DOHH2 (cell line): ENCODE results near the gene PCSK9.

Experiments used
- H3F3A ChIP-seq: fragments of 200-600 bp; sonication (generic), shearing (Covaris generic); 2 replicates; pipeline ENCODE4 v1.6.0; 2016; ENCODE audit warnings: antibody characterized with exemption, mild to moderate bottlenecking; ENCODE audit not compliant: control insufficient read depth, insufficient read depth
- H3K27ac ChIP-seq: fragments of 200-600 bp; sonication (generic); 2 replicates; pipeline ENCODE4 v1.5.1; 2014; ENCODE audit warnings: low read depth, mild to moderate bottlenecking, low read length, moderate library complexity
- H3K27me3 ChIP-seq: fragments of 200-600 bp; sonication (generic); 2 replicates; pipeline ENCODE4 v1.6.1; 2014; ENCODE audit warnings: mild to moderate bottlenecking, low read length, mixed read lengths; ENCODE audit not compliant: control insufficient read depth
- H3K36me3 ChIP-seq: fragments of 200-600 bp; sonication (generic); 2 replicates; pipeline ENCODE4 v1.6.1; 2014; ENCODE audit warnings: mild to moderate bottlenecking, low read length, moderate library complexity, mixed read lengths; ENCODE audit not compliant: control insufficient read depth
- H3K4me1 ChIP-seq: fragments of 200-600 bp; sonication (generic); 2 replicates; pipeline ENCODE4 v1.6.1; 2014; ENCODE audit warnings: mild to moderate bottlenecking, low read length, mixed read lengths; ENCODE audit not compliant: control insufficient read depth
- H3K4me2 ChIP-seq: fragments of 200-600 bp; sonication (generic); 2 replicates; pipeline ENCODE4 v1.6.0; 2014; ENCODE audit warnings: mild to moderate bottlenecking, low read length, moderate library complexity
- H3K4me3 ChIP-seq: fragments of 200-600 bp; sonication (generic); 2 replicates; pipeline ENCODE4 v1.5.1; 2014; ENCODE audit warnings: mild to moderate bottlenecking, low read length, mixed read lengths
- H3K79me2 ChIP-seq: fragments of 200-600 bp; sonication (generic); 2 replicates; pipeline ENCODE4 v1.6.1; 2014; ENCODE audit warnings: mild to moderate bottlenecking, low read length, mixed read lengths; ENCODE audit not compliant: control insufficient read depth
- H3K9me2 ChIP-seq: fragments of 200-600 bp; sonication (generic); replicated peaks from 2 replicates; pipeline ENCODE4 v1.6.1; 2014; ENCODE audit warnings: mild to moderate bottlenecking, low read length, mixed read lengths; ENCODE audit not compliant: control insufficient read depth
- H3K9me3 ChIP-seq: fragments of 200-600 bp; sonication (generic); 2 replicates; pipeline ENCODE4 v1.6.1; 2014; ENCODE audit warnings: antibody characterized with exemption, low read length, mixed read lengths; ENCODE audit not compliant: control insufficient read depth, insufficient read depth
- H4K20me1 ChIP-seq: fragments of 200-600 bp; sonication (generic); 2 replicates; pipeline ENCODE4 v1.6.0; 2014; ENCODE audit warnings: low read depth, mild to moderate bottlenecking, antibody characterized with exemption, low read length, moderate library complexity; ENCODE audit not compliant: control insufficient read depth, insufficient read depth
- EZH2phosphoT487 ChIP-seq: fragments of 200-600 bp; sonication (generic); IDR thresholded peaks from 2 replicates; pipeline ENCODE4 v1.6.1; 2017; ENCODE audit warnings: borderline replicate concordance, mild to moderate bottlenecking, antibody characterized with exemption, low read length, moderate library complexity, mixed read lengths
- TF ChIP-seq, protein P1 (sequence below): fragments of 200-600 bp; sonication (generic); IDR thresholded peaks from one replicate; pipeline ENCODE4 v1.5.1; 2014; ENCODE audit warnings: antibody characterized with exemption, mild to moderate bottlenecking, low read depth, low read length; ENCODE audit not compliant: poor library complexity, severe bottlenecking

The PCSK9 gene

DNA sequence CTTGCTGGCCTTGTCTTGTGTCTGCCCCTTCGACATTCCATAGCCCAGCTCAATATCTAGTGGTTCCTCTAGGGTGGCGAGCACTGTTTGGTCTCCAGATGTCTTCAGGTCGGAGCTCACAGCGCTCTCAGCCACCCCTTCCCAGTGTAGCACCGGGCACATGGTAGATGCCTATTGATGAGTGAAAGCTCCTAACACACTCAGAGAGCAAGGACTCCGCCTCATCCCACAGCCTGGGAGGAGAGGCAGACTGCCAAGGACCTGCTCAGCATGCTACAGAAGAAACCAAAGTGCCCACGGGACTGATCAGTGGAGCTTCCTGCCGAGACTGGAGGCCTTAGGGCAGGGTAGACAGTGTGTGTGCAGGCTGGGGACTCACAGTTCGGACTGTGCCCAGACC is 10.9 kb downstream of the PCSK9 start:
- H4K20me1 ChIP-seq: no peaks in the 10 kb centered on the region
- no peaks in the 10 kb centered on the region for H3K36me3 ChIP-seq
- H3K79me2 ChIP-seq: no peaks in the 10 kb centered on the region
- no peak overlapping the region for H3K4me2 ChIP-seq
- no peaks in the 10 kb centered on the region for H3F3A ChIP-seq
- no peak overlapping the region for H3K4me3 ChIP-seq
- no peak overlapping the region for H3K27ac ChIP-seq
- H3K9me2 ChIP-seq: no peaks in the 10 kb centered on the region
- no peaks in the 10 kb centered on the region for H3K27me3 ChIP-seq
- H3K4me1 ChIP-seq: no peaks in the 10 kb centered on the region
- no peaks in the 10 kb centered on the region for H3K9me3 ChIP-seq
- no peak for TF ChIP-seq EZH2phosphoT487
- TF ChIP-seq, protein P1, sequence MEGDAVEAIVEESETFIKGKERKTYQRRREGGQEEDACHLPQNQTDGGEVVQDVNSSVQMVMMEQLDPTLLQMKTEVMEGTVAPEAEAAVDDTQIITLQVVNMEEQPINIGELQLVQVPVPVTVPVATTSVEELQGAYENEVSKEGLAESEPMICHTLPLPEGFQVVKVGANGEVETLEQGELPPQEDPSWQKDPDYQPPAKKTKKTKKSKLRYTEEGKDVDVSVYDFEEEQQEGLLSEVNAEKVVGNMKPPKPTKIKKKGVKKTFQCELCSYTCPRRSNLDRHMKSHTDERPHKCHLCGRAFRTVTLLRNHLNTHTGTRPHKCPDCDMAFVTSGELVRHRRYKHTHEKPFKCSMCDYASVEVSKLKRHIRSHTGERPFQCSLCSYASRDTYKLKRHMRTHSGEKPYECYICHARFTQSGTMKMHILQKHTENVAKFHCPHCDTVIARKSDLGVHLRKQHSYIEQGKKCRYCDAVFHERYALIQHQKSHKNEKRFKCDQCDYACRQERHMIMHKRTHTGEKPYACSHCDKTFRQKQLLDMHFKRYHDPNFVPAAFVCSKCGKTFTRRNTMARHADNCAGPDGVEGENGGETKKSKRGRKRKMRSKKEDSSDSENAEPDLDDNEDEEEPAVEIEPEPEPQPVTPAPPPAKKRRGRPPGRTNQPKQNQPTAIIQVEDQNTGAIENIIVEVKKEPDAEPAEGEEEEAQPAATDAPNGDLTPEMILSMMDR: no peak

DNA sequence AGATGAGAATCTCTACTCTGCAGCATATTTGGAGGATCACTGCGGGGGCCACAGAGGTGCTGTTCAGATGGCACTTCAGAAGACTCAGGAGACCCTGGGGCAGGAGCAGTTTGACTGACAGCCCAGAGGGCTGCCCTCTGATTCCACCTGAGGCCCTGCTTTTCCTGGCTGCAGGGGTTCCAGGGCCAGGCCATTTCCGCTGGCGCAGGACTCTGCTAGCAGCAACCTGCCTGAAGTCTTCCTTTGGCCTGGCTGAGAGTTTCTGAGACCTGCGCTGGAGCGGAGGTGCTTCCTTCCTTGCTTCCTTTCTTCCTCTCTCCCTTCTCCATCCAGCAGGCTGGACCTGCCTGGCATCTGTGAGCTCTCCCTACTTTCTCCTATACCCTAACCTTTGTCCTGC is 11.8 kb downstream of the PCSK9 start:
- Histone ChIP-seq H3K36me3 (no peaks in the 10 kb centered on the region), H3K27me3 (no peaks in the 10 kb centered on the region), H3K79me2 (no peaks in the 10 kb centered on the region), H3K27ac (no peak overlapping the region), H3K9me3 (no peaks in the 10 kb centered on the region), H3K4me1 (no peaks in the 10 kb centered on the region), H3K4me2 (no peak overlapping the region), H3F3A (no peaks in the 10 kb centered on the region), H4K20me1 (no peaks in the 10 kb centered on the region), H3K4me3 (no peak overlapping the region), H3K9me2 (no peaks in the 10 kb centered on the region)
- TF ChIP-seq EZH2phosphoT487: no peak
- TF ChIP-seq, protein P1: no peak

DNA sequence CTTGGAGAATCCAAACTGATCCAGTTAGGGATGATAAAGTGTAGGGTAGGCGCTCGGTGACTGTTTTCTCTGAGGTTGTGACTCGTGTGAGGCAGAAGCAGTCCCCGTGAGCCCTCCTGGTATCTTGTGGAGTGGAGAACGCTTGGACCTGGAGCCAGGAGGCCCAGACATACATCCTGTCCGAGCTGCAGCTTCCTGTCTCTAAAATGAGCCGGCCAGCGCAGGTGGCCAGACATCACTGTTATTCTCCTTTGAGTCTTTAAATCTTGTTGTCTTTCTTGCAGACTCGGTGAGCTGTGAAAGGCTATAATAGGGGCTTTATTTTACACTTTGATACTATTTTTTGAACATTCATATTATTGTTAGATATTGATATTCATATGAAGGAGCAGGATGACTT is 12.3 kb downstream of the PCSK9 start:
- H3K4me3 ChIP-seq: no peak overlapping the region
- no peaks in the 10 kb centered on the region for H3K4me1 ChIP-seq
- no peaks in the 10 kb centered on the region for H4K20me1 ChIP-seq
- no peaks in the 10 kb centered on the region for H3K36me3 ChIP-seq
- no peaks in the 10 kb centered on the region for H3F3A ChIP-seq
- no peaks in the 10 kb centered on the region for H3K9me2 ChIP-seq
- H3K27ac ChIP-seq: no peak overlapping the region
- no peak overlapping the region for H3K4me2 ChIP-seq
- TF ChIP-seq, protein P1: no peak
- TF ChIP-seq EZH2phosphoT487: no peak
- H3K79me2 ChIP-seq: no peaks in the 10 kb centered on the region
- no peaks in the 10 kb centered on the region for H3K9me3 ChIP-seq
- H3K27me3 ChIP-seq: no peaks in the 10 kb centered on the region
